GM23248 (cell line): ENCODE results near the gene VAMP4.

ENCODE experiments used
- EZH2 ChIP-seq: fragments of 200-600 bp; sonication (generic); IDR thresholded peaks from 2 replicates; pipeline ENCODE4 v1.6.1; 2018; ENCODE audit warnings: antibody characterized with exemption, mild to moderate bottlenecking; ENCODE audit not compliant: insufficient read depth, poor library complexity, severe bottlenecking
- EZH2phosphoT487 ChIP-seq: fragments of 200-600 bp; sonication (generic); IDR thresholded peaks from 2 replicates; pipeline ENCODE4 v1.6.1; 2018; ENCODE audit warnings: antibody characterized with exemption, moderate library complexity, mild to moderate bottlenecking, low read depth; ENCODE audit not compliant: insufficient read depth

GRCh38 chr1:171785766-171786165, 43.9 kb upstream of the VAMP4 start:
- TF ChIP-seq EZH2phosphoT487 (no peak), EZH2 (no peak)
